Measurements from ENCODE around the gene TTC21B.

Gene TTC21B

GRCh38 chr2:165835363-165835762 lies 118.2 kb downstream of the TTC21B start:
- DNase-seq (ENCODE audit: low spot score) = no peak

GRCh38 chr2:165833156-165833555 lies 120.4 kb downstream of the TTC21B start:
- DNase-seq (ENCODE audit: low spot score) = no peak

- no peak for DNase-seq (ENCODE audit: low spot score)
These were observed 125.7 kb downstream of the TTC21B start for GRCh38 chr2:165827921-165828276.

GRCh38 chr2:165827016-165827920 lies 126.3 kb downstream of the TTC21B start:
- no peak for DNase-seq (ENCODE audit: low spot score)

- DNase-seq (ENCODE audit: low spot score) = no peak
These were observed 128.5 kb downstream of the TTC21B start for GRCh38 chr2:165825041-165825440.

Measured in hematopoietic multipotent progenitor cell treated with erythropoietin and hydrocortisone succinate and interleukin-3 and kit ligand, for 17 days (in vitro differentiated cells).